ENCODE measurements around the gene ZMPSTE24. TPM values are rescaled to one million over a fixed set of nuclear protein-coding genes. Genes with fewer than 3 reads are reported as not detected.

ZMPSTE24 gene
- total and polyA plus RNA-seq, 2 of the 4 experiments (the other 2 are of a cell fraction), result 21.0 to 28.9 TPM

- H3K27me3 ChIP-seq (ENCODE audit: control insufficient read depth, insufficient read depth, low read length), result peaks cover 11% of the 10 kb centered on the region
- intact Hi-C loops (cut with micrococcal nuclease), result no loop called here
- no peak overlapping the region for H4K5ac ChIP-seq (ENCODE audit: low read depth, low read length)
- H3K27ac ChIP-seq (ENCODE audit: insufficient read depth, low read length), result no peak overlapping the region
- no peak overlapping the region for H3K18ac ChIP-seq (ENCODE audit: low read depth, low read length)
- no peaks in the 10 kb centered on the region for H3K9me3 ChIP-seq (ENCODE audit: control insufficient read depth, insufficient read depth, low read length)
- DNase-seq, result no peak
- no peak overlapping the region for H2BK120ac ChIP-seq (ENCODE audit: low read depth, low read length)
- H2AK9ac ChIP-seq (replicated peaks; ENCODE audit: low read depth, low read length, poor library complexity), result no peak overlapping the region
- ChIA-PET POLR2A (ENCODE audit: unreplicated experiment) (no interaction called here), CTCF (no interaction called here)
- ATAC-seq (ENCODE audit: low read depth), result no peak
- no peak overlapping the region for H2AFZ ChIP-seq (replicated peaks; ENCODE audit: low read length, poor library complexity)
- no peaks in the 10 kb centered on the region for H3K79me1 ChIP-seq (ENCODE audit: low read depth in 1 of 2, low read length in 2 of 2)
- peaks cover 10% of the 10 kb centered on the region; the same call in 1 of the 2 replicates for H3K4me1 ChIP-seq (ENCODE audit: control insufficient read depth, insufficient read depth, low read length)
- H2BK20ac ChIP-seq (ENCODE audit: low read depth, low read length), result no peak overlapping the region
- H3K9ac ChIP-seq (ENCODE audit: low read depth, low read length), result no peak overlapping the region
- H3K14ac ChIP-seq (replicated peaks; ENCODE audit: low read depth, low read length), result no peak overlapping the region
- H2BK15ac ChIP-seq (ENCODE audit: low read depth, low read length), result no peak overlapping the region
- H3K56ac ChIP-seq (ENCODE audit: extremely low read depth, insufficient read depth, low read length), result no peak overlapping the region
- no peak overlapping the region for H3K4me2 ChIP-seq (ENCODE audit: low read depth, low read length)
- dilution Hi-C loops (cut with HindIII; ENCODE audit: low sequenced_read_pairs, unreplicated experiment), result no loop called here
- in situ Hi-C loops (cut with MboI; ENCODE audit: low sequenced_read_pairs), result no loop called here
- H2BK5ac ChIP-seq (ENCODE audit: low read depth, low read length, poor library complexity, severe bottlenecking), result no peak overlapping the region
- WGBS, 2 experiments (ENCODE audit: extremely low coverage in 2 of 2, insufficient read length in 1 of 2), result 71% methylated on average over 2 of the region's 5 CpGs; no CpG with 5 or more reads in 1 of the 2 experiments
- H3K4ac ChIP-seq (ENCODE audit: low read depth, low read length), result no peak overlapping the region
- peaks cover 3% of the 10 kb centered on the region; the same call in 1 of the 2 replicates for H3K9me1 ChIP-seq (ENCODE audit: insufficient read depth, low read length)
- no peak overlapping the region for H2AK5ac ChIP-seq (ENCODE audit: low read depth, low read length)
- BruUV-seq (replicated peaks), result no TSS peak
- no peaks in the 10 kb centered on the region for H3K36me3 ChIP-seq (ENCODE audit: control insufficient read depth, insufficient read depth, low read length)
- H3K23ac ChIP-seq (ENCODE audit: low read depth, low read length), result no peak overlapping the region
- H4K20me1 ChIP-seq (ENCODE audit: insufficient read depth, low read length), result no peaks in the 10 kb centered on the region
- no peak overlapping the region for H4K91ac ChIP-seq (ENCODE audit: insufficient read depth, low read depth, low read length)
- H3K4me3 ChIP-seq (ENCODE audit: insufficient read depth, low read depth, low read length), result no peak overlapping the region
- TF ChIP-seq FOS (IDR thresholded peaks at IDR 0.05; ENCODE audit: low read depth, low read length) (no peak), CEBPB (IDR thresholded peaks at IDR 0.05; ENCODE audit: low read depth, low read length) (no peak), CTCF (conservative IDR thresholded peaks at IDR 0.05; ENCODE audit: low read depth, low read length) (no peak)
- H4K8ac ChIP-seq (ENCODE audit: low read depth in 2 of 2, low read length in 2 of 2), result no peak overlapping the region
Observed at GRCh38 chr1:40311692-40312091, 53.7 kb downstream of the ZMPSTE24 start.
